ENCODE measurements around the gene HSPA4.
"Not testable (repeated sequence)": the region's sequence is repeated elsewhere in the genome, so short reads cannot be mapped to it uniquely, and the experiment has no call there.

HSPA4 gene

GRCh38 chr5:133122711-133123110 lies 70.9 kb downstream of the HSPA4 start:
- no peaks in the 10 kb centered on the region for H3K4me1 ChIP-seq (ENCODE audit: control insufficient read depth, insufficient read depth, low read length, poor library complexity, severe bottlenecking)
- 87 to 100% methylated on average over 1 to 3 of the region's 4 CpGs for WGBS, 2 experiments (ENCODE audit: insufficient coverage in 2 of 2)
- H3K4me3 ChIP-seq (ENCODE audit: extremely low read depth, insufficient read depth, low read length, poor library complexity, severe bottlenecking): no peak overlapping the region
- no peaks in the 10 kb centered on the region for H3K36me3 ChIP-seq (ENCODE audit: control insufficient read depth, insufficient read depth, low read length)
- no peaks in the 10 kb centered on the region for H3K9me3 ChIP-seq (ENCODE audit: control insufficient read depth, low read length)
- H3K27ac ChIP-seq (ENCODE audit: low read depth, low read length, severe bottlenecking): no peak overlapping the region

DNA sequence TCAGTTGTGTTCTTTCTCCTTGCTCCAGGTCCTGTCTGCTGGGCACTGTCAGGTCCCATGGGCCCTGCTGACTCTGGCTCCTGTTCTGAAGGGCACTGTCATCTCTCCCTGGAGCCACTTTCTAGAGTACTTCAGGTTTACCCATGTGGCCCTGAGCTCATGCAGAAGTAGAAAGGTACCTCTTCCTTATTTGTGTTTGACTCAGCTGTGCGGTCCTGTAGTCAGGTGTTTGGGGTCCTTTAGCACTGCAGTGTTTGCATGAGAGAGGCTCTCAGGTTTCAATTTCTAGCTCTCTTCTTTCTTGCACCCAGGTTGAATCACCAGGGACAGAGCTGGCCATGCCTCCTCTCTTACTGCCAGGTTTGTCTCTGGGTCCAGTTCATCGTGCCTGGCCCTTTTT lies 71.5 kb downstream of the HSPA4 start:
- Histone ChIP-seq H3K4me1 (ENCODE audit: control insufficient read depth, insufficient read depth, low read length, poor library complexity, severe bottlenecking) (no peaks in the 10 kb centered on the region), H3K36me3 (ENCODE audit: control insufficient read depth, insufficient read depth, low read length) (no peaks in the 10 kb centered on the region), H3K27ac (ENCODE audit: low read depth, low read length, severe bottlenecking) (no peak overlapping the region), H3K9me3 (ENCODE audit: control insufficient read depth, low read length) (no peaks in the 10 kb centered on the region), H3K4me3 (ENCODE audit: extremely low read depth, insufficient read depth, low read length, poor library complexity, severe bottlenecking) (no peak overlapping the region)
- WGBS, 2 experiments (ENCODE audit: insufficient coverage in 2 of 2): 95 to 100% methylated on average over 2 of the region's 2 CpGs

DNA sequence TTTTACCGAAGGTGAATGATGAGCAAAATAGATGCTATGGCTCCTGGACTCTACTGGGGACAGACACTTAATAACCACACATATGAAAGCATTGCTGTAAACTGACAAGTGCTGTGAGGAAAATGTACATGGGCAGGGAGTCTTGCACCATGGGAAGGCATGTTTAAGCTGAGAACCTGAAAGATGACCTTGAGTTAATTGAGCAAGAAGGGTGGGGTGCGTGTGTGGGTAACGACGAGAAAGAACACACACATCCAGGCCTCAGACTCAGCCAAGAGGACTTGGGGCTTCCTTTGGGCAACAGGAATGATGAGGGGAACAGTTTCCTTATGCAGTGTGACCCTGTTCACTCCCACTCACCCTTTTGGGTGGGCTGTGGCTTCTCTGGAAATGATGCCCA lies 73.1 kb downstream of the HSPA4 start:
- 100% methylated on average over 1 of the region's 4 CpGs; no CpG with 5 or more reads in 1 of the 2 experiments for WGBS, 2 experiments (ENCODE audit: insufficient coverage in 2 of 2)
- Histone ChIP-seq H3K27ac (ENCODE audit: low read depth, low read length, severe bottlenecking) (no peak overlapping the region), H3K4me3 (ENCODE audit: extremely low read depth, insufficient read depth, low read length, poor library complexity, severe bottlenecking) (no peak overlapping the region), H3K4me1 (ENCODE audit: control insufficient read depth, insufficient read depth, low read length, poor library complexity, severe bottlenecking) (no peaks in the 10 kb centered on the region), H3K36me3 (ENCODE audit: control insufficient read depth, insufficient read depth, low read length) (no peaks in the 10 kb centered on the region), H3K9me3 (ENCODE audit: control insufficient read depth, low read length) (no peaks in the 10 kb centered on the region)

DNA sequence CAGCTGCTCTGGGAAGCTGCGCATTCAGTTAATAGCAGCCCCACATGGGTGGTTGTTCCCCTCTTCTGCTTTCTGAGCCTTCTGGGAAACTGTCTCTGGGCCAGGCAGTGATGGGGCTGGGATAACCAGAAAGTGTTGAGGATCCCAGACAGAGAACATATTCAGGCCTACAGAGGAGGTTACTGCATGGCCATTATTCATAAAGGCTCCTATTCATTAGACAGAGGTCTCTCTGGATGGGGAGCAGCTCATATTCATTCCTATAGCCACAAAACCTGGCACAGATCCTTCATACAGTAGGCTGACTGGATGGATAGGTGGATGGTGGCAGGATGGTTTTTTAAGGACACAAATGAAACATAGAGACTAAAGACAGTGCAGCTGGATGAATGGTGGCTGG lies 76.3 kb downstream of the HSPA4 start:
- 80 to 100% methylated on average over 1 of the region's 1 CpG for WGBS, 2 experiments (ENCODE audit: insufficient coverage in 2 of 2)
- no peak overlapping the region for H3K4me3 ChIP-seq (ENCODE audit: extremely low read depth, insufficient read depth, low read length, poor library complexity, severe bottlenecking)

GRCh38 chr5:133129289-133129688 lies 77.5 kb downstream of the HSPA4 start:
- 61 to 93% methylated on average over 2 to 3 of the region's 6 CpGs for WGBS, 2 experiments (ENCODE audit: insufficient coverage in 2 of 2)
- Histone ChIP-seq H3K27ac (ENCODE audit: low read depth, low read length, severe bottlenecking) (no peak overlapping the region), H3K9me3 (ENCODE audit: control insufficient read depth, low read length) (no peaks in the 10 kb centered on the region), H3K4me3 (ENCODE audit: extremely low read depth, insufficient read depth, low read length, poor library complexity, severe bottlenecking) (no peak overlapping the region), H3K4me1 (ENCODE audit: control insufficient read depth, insufficient read depth, low read length, poor library complexity, severe bottlenecking) (no peaks in the 10 kb centered on the region), H3K36me3 (ENCODE audit: control insufficient read depth, insufficient read depth, low read length) (no peaks in the 10 kb centered on the region)

More for the DNA sequence above, 76.3 kb downstream of the HSPA4 start:
- H3K27ac ChIP-seq (ENCODE audit: low read depth, low read length, severe bottlenecking): no peak overlapping the region
- H3K4me1 ChIP-seq (ENCODE audit: control insufficient read depth, insufficient read depth, low read length, poor library complexity, severe bottlenecking): no peaks in the 10 kb centered on the region
- H3K9me3 ChIP-seq (ENCODE audit: control insufficient read depth, low read length): no peaks in the 10 kb centered on the region
- no peaks in the 10 kb centered on the region for H3K36me3 ChIP-seq (ENCODE audit: control insufficient read depth, insufficient read depth, low read length)

- WGBS, 2 experiments (ENCODE audit: insufficient coverage in 2 of 2): 87 to 97% methylated on average over 3 of the region's 3 CpGs
- H3K27ac ChIP-seq (ENCODE audit: low read depth, low read length, severe bottlenecking): no peak overlapping the region
- no peaks in the 10 kb centered on the region for H3K36me3 ChIP-seq (ENCODE audit: control insufficient read depth, insufficient read depth, low read length)
- H3K9me3 ChIP-seq (ENCODE audit: control insufficient read depth, low read length): no peaks in the 10 kb centered on the region
- H3K4me1 ChIP-seq (ENCODE audit: control insufficient read depth, insufficient read depth, low read length, poor library complexity, severe bottlenecking): no peaks in the 10 kb centered on the region
- H3K4me3 ChIP-seq (ENCODE audit: extremely low read depth, insufficient read depth, low read length, poor library complexity, severe bottlenecking): no peak overlapping the region
These were observed 78.1 kb downstream of the HSPA4 start for GRCh38 chr5:133129950-133130349.

- 72 to 83% methylated on average over 4 to 7 of the region's 8 CpGs for WGBS, 2 experiments (ENCODE audit: insufficient coverage in 2 of 2)
- no peaks in the 10 kb centered on the region for H3K9me3 ChIP-seq (ENCODE audit: control insufficient read depth, low read length)
These were observed 78.7 kb downstream of the HSPA4 start for GRCh38 chr5:133130387-133131118.

DNA sequence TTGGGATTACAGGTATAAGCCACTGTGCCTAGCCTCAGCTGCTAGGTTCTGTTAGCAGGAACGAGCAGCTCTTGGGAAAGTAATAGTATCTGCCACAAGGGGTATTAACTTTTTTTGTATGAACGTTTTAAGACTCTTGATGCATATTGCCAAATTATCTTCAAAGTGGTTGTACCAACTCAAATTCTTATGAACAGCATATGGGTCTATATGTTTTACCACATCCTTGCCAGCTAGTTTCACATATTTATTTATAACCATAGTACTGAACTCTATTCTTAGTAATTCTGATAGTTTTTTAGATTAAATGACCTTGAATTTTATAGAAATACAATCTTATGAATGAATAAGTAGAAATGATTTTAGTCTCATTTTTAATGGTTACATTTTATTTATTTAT lies 80.9 kb downstream of the HSPA4 start:
- Histone ChIP-seq H3K9me3 (ENCODE audit: control insufficient read depth, low read length) (no peaks in the 10 kb centered on the region), H3K4me3 (ENCODE audit: extremely low read depth, insufficient read depth, low read length, poor library complexity, severe bottlenecking) (no peak overlapping the region), H3K36me3 (ENCODE audit: control insufficient read depth, insufficient read depth, low read length) (no peaks in the 10 kb centered on the region), H3K27ac (ENCODE audit: low read depth, low read length, severe bottlenecking) (no peak overlapping the region), H3K4me1 (ENCODE audit: control insufficient read depth, insufficient read depth, low read length, poor library complexity, severe bottlenecking) (no peaks in the 10 kb centered on the region)
- WGBS, 2 experiments (ENCODE audit: insufficient coverage in 2 of 2): 94 to 100% methylated on average over 1 to 2 of the region's 2 CpGs

More at GRCh38 chr5:133130387-133131118, 78.7 kb downstream of the HSPA4 start:
- no peaks in the 10 kb centered on the region for H3K4me1 ChIP-seq (ENCODE audit: control insufficient read depth, insufficient read depth, low read length, poor library complexity, severe bottlenecking)
- no peak overlapping the region for H3K4me3 ChIP-seq (ENCODE audit: extremely low read depth, insufficient read depth, low read length, poor library complexity, severe bottlenecking)
- H3K27ac ChIP-seq (ENCODE audit: low read depth, low read length, severe bottlenecking): no peak overlapping the region
- H3K36me3 ChIP-seq (ENCODE audit: control insufficient read depth, insufficient read depth, low read length): no peaks in the 10 kb centered on the region

- H3K27ac ChIP-seq (ENCODE audit: low read depth, low read length, severe bottlenecking); H3K9me3 ChIP-seq (ENCODE audit: control insufficient read depth, low read length); H3K4me3 ChIP-seq (ENCODE audit: extremely low read depth, insufficient read depth, low read length, poor library complexity, severe bottlenecking); H3K4me1 ChIP-seq (ENCODE audit: control insufficient read depth, insufficient read depth, low read length, poor library complexity, severe bottlenecking); H3K36me3 ChIP-seq (ENCODE audit: control insufficient read depth, insufficient read depth, low read length): not testable (repeated sequence)
- 100% methylated on average over 1 of the region's 5 CpGs; no CpG with 5 or more reads in 1 of the 2 experiments for WGBS, 2 experiments (ENCODE audit: insufficient coverage in 2 of 2)
These were observed 81.4 kb downstream of the HSPA4 start for GRCh38 chr5:133133241-133133640.

DNA sequence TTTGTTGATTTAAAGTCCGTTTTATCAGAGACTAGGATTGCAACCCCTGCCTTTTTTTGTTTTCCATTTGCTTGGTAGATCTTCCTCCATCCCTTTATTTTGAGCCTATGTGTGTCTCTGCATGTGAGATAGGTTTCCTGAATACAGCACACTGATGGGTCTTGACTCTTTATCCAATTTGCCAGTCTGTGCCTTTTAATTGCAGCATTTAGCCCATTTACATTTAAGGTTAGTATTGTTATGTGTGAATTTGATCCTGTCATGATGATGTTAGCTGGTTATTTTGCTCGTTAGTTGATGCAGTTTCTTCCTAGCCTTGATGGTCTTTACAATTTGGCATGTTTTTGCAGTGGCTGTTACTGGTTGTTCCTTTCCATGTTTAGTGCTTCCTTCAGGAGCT lies 85.1 kb downstream of the HSPA4 start:
- not testable (repeated sequence) for H3K27ac ChIP-seq (ENCODE audit: low read depth, low read length, severe bottlenecking); H3K36me3 ChIP-seq (ENCODE audit: control insufficient read depth, insufficient read depth, low read length); H3K4me1 ChIP-seq (ENCODE audit: control insufficient read depth, insufficient read depth, low read length, poor library complexity, severe bottlenecking); H3K9me3 ChIP-seq (ENCODE audit: control insufficient read depth, low read length); H3K4me3 ChIP-seq (ENCODE audit: extremely low read depth, insufficient read depth, low read length, poor library complexity, severe bottlenecking)
- no CpG with 5 or more reads among the region's 2 CpGs for WGBS, 2 experiments (ENCODE audit: insufficient coverage in 2 of 2)

DNA sequence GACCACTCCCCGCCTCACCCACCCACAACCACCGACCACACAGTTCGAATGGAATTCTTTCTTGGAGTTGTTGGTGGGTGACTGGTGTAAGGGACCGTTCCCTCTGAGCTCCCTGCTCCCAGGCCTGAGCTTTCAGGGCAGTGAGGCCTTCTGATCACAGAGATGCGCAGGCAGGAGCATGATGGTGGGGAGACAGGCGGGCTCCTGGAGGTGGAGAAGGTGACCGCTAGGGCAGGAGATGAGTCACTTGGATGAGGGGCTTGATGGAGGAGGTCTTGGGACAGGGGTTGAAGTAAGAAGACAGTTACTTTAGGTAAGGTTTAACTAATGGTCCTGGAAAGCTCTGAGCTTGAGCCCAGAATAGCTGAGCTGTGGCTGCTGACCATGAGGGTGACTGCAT lies 88.5 kb downstream of the HSPA4 start:
- Histone ChIP-seq H3K36me3 (ENCODE audit: control insufficient read depth, insufficient read depth, low read length) (no peaks in the 10 kb centered on the region), H3K9me3 (ENCODE audit: control insufficient read depth, low read length) (peaks cover 4% of the 10 kb centered on the region), H3K4me3 (ENCODE audit: extremely low read depth, insufficient read depth, low read length, poor library complexity, severe bottlenecking) (no peak overlapping the region), H3K4me1 (ENCODE audit: control insufficient read depth, insufficient read depth, low read length, poor library complexity, severe bottlenecking) (no peaks in the 10 kb centered on the region), H3K27ac (ENCODE audit: low read depth, low read length, severe bottlenecking) (no peak overlapping the region)
- WGBS, 2 experiments (ENCODE audit: insufficient coverage in 2 of 2): 94 to 95% methylated on average over 4 of the region's 7 CpGs
